B cell (primary cell): Measurements from ENCODE around the gene MEIS3.

Source experiments
- CTCF ChIP-seq: fragments of 200-600 bp; IDR thresholded peaks from one replicate; pipeline ENCODE4 v1.8.0; 2022; ENCODE audit warnings: antibody characterized with exemption, mild to moderate bottlenecking
- EZH2 ChIP-seq: IDR thresholded peaks from 2 replicates; pipeline ENCODE4 v1.6.1; 2012; ENCODE audit warnings: borderline replicate concordance, low read depth, mild to moderate bottlenecking, moderate library complexity, low read length; ENCODE audit not compliant: insufficient read depth, poor library complexity, severe bottlenecking

GRCh38 chr19:47372603-47373002 lies 46.7 kb downstream of the MEIS3 start:
- TF ChIP-seq EZH2 (no peak), CTCF (no peak)
